Psoas muscle (tissue), 8 donors: ENCODE results near the gene DMWD. TPM values are rescaled to one million over a fixed set of nuclear protein-coding genes. Genes with fewer than 3 reads are reported as not detected.
A peak's percentile ranks its signal among the peaks of the same experiment; 100 is the strongest.

Experiments used
- ATAC-seq, 4 donors: fragments of 200-7000 bp; cut with Tn5 transposase; one replicate each; pipeline ENCODE4 v1.9.1; 2020; ENCODE audit warnings: moderate library complexity in 3 of 4, mild to moderate bottlenecking in 2 of 4
- DNase-seq, 2 donors: peaks; one replicate each; pipeline ENCODE4 v3.0.0-alpha.2; 2020
- H3K27ac ChIP-seq: fragments of 200-600 bp; one replicate; pipeline ENCODE4 v1.8.0; 2022
- H3K27me3 ChIP-seq, 3 donors: fragments of 200-600 bp in 1 of 3; one replicate each; pipeline versions ENCODE4 v1.6.1 to v1.8.0; 2013 to 2022; ENCODE audit warnings: low read length in 2 of 3, mild to moderate bottlenecking in 2 of 3, moderate library complexity in 1 of 3; ENCODE audit not compliant: insufficient read depth in 3 of 3
- H3K36me3 ChIP-seq, 2 donors: fragments of 200-600 bp in 1 of 2; one replicate each; pipeline versions ENCODE4 v1.6.1 to v1.8.0; 2013 to 2022; ENCODE audit warnings: low read depth in 1 of 2, mild to moderate bottlenecking in 1 of 2, moderate library complexity in 1 of 2; ENCODE audit not compliant: insufficient read depth in 1 of 2
- H3K4me1 ChIP-seq: fragments of 200-600 bp; one replicate; pipeline ENCODE4 v1.8.0; 2022
- H3K4me3 ChIP-seq: fragments of 200-600 bp; one replicate; pipeline ENCODE4 v1.8.0; 2022; ENCODE audit warnings: mild to moderate bottlenecking
- H3K9me3 ChIP-seq: fragments of 200-600 bp; one replicate; pipeline ENCODE4 v1.8.0; 2022
- WGBS, 3 donors: extraction: QIAGEN DNeasy Blood & Tissue Kit; methylation state at CpG; one replicate each; pipeline versions ENCODE4 v1.1.6 to v1.1.7; 2013; 5-methylcytosine and 5-hydroxymethylcytosine counted together
- intact Hi-C, 2 donors: fragments of 100-400 bp; cut with DNase I; formaldehyde crosslinking; loops; one replicate each; pipeline versions ENCODE4 v1.11.0 to v1.14.2; 2022
- polyA plus RNA-seq, 3 donors: library from polyadenylated mRNA; stranded (reverse); fragments of 200-250 nt; gene quantifications; one replicate each; pipeline ENCODE4 v1.2.3, GENCODE V29; 2013
- total RNA-seq, 4 donors: library from RNA; stranded (reverse); fragmentation: NEBNext Ultra II Directional in 2 of 4; extraction: Animal tissue kit (Norgen Biotek cat#: 25700) in 2 of 4; gene quantifications; one replicate each; pipeline versions ENCODE4 v1.2.1 to v1.2.4, GENCODE V29; 2021 to 2023
- TF ChIP-seq, protein P1 (sequence below): fragments of 200-600 bp; IDR thresholded peaks from one replicate; pipeline ENCODE4 v1.8.0; 2022; ENCODE audit warnings: antibody characterized with exemption
- donor health status: healthy with polysubstance abuse.
- donor health status: DM: no; HTN: no; CAD: no; lungs with moderate emphysema.
- donor health status: Bipolar disorder and iron deficiency.
- donor health status: healthy.
- donor health status: DM: yes; HTN: yes; CAD: no.
- donor health status: DM: no; HTN: no; CAD: no.
- donor health status: DM: no; HTN: no; CAD: no.
- donor health status: DM: yes; HTN: yes; CAD: no.

The DMWD gene
- total and polyA plus RNA-seq, 7 donors: 38.4 to 104 (median 54.3) TPM

DNA sequence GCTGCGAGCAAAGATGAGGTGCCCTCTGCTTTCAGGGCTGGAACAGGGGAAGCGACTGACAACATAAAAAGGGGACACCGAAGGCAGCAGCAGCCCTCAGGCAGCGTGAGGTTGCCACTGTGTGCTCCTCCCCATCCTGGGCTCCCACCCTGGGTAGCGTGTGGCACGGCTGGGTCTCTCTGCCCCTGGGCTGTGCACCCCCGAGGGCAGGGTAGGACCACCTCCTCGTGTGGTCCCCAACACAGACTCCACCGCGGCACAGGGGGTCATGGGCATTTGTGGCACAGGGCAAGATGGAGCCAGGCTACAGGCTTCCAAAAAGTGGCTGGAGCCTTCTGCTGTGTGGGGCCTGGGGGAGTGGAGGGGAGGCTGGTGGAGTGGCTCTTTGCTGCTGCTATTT, 28.9 kb upstream of the DMWD start:
- Histone ChIP-seq H3K27me3 (no peaks in the 10 kb centered on the region), H3K4me3 (no peak overlapping the region), H3K4me1 (peaks cover 5% of the 10 kb centered on the region), H3K36me3 (peaks cover 4 to 60% of the 10 kb centered on the region in 2 donors), H3K27ac (no peak overlapping the region), H3K9me3 (no peaks in the 10 kb centered on the region)
- intact Hi-C loops: no loop called here
- no peak for ATAC-seq
- TF ChIP-seq, protein P1, sequence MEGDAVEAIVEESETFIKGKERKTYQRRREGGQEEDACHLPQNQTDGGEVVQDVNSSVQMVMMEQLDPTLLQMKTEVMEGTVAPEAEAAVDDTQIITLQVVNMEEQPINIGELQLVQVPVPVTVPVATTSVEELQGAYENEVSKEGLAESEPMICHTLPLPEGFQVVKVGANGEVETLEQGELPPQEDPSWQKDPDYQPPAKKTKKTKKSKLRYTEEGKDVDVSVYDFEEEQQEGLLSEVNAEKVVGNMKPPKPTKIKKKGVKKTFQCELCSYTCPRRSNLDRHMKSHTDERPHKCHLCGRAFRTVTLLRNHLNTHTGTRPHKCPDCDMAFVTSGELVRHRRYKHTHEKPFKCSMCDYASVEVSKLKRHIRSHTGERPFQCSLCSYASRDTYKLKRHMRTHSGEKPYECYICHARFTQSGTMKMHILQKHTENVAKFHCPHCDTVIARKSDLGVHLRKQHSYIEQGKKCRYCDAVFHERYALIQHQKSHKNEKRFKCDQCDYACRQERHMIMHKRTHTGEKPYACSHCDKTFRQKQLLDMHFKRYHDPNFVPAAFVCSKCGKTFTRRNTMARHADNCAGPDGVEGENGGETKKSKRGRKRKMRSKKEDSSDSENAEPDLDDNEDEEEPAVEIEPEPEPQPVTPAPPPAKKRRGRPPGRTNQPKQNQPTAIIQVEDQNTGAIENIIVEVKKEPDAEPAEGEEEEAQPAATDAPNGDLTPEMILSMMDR: no peak
- WGBS, 3 donors: 77 to 87% (median 83%) methylated on average over 9 to 10 of the region's 10 CpGs
- DNase-seq: peak in 1 of 2 donors; percentile 40

DNA sequence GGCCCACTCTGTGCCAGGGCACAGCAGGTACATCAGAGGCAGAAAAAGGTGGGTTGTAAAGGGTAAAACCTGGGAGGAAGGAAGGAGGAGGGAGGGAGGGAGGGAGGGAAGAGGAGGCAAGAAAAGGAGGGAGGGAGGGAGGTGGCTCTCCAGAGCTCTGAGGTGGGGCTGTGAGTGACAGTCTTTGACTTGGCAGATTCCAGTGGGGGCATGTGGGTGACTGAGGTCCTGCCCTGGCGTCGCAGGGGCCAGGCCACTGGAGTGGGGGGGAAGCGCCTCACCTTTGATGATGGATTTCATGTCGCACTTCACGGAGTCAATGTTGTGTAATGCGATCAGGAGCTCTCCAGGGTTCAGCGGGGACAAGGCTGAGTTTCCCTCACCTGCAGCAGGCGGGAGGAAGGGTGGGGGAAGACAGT, 28.5 kb upstream of the DMWD start:
- no peak for DNase-seq
- no peak for ATAC-seq

DNA sequence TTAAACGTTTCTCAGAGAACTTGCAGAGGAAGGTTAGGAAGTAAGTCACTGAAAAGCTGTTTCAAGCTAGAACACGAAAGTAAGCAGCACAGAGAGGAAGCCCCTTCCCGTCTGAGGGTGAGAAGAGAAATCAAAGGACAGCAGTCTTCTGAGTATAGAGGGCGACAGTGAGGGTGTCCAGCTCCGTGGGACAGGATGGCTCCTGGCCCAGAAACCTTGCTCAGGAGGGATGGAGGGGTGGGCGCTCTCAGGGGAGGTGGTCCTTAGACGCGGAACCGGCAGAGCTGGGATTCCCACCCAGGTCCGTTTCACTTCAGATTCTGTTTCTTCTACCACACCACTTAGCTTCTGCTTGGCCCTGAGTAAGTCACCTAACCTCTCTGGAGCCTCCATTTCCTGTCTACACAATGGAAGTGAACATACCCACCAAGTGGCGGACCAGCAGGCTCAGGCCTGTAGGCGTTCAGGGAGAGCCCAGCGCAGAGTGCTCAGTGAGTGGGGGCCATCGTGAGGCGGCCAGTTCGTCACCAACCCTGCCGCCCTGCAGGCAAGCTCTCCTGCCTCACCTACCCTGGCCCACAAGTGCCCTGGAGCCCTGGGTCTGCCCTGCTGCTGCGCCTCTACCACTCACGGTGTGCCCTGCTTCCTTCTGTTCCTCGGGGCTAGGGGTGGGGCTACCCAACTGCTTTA, 27.9 kb upstream of the DMWD start:
- H3K27me3 ChIP-seq: no peaks in the 10 kb centered on the region
- H3K4me3 ChIP-seq: no peak overlapping the region
- ATAC-seq (no peak), DNase-seq (no peak)
- H3K4me1 ChIP-seq: peaks cover 5% of the 10 kb centered on the region
- no peak overlapping the region for H3K27ac ChIP-seq
- H3K9me3 ChIP-seq: no peaks in the 10 kb centered on the region
- peaks cover 4 to 50% of the 10 kb centered on the region in 2 donors for H3K36me3 ChIP-seq
- TF ChIP-seq, protein P1: no peak
- WGBS, 3 donors: 73 to 78% (median 77%) methylated on average over 19 to 20 of the region's 20 CpGs
- intact Hi-C loops: no loop called here

More for the DNA sequence above, 28.5 kb upstream of the DMWD start:
- H3K36me3 ChIP-seq: peaks cover 4 to 56% of the 10 kb centered on the region in 2 donors
- H3K9me3 ChIP-seq: no peaks in the 10 kb centered on the region
- peaks cover 5% of the 10 kb centered on the region for H3K4me1 ChIP-seq
- H3K27me3 ChIP-seq: no peaks in the 10 kb centered on the region
- H3K27ac ChIP-seq: no peak overlapping the region
- TF ChIP-seq, protein P1: no peak
- intact Hi-C loops: no loop called here
- 67 to 82% (median 79%) methylated on average over 8 of the region's 8 CpGs for WGBS, 3 donors
- no peak overlapping the region for H3K4me3 ChIP-seq

DNA sequence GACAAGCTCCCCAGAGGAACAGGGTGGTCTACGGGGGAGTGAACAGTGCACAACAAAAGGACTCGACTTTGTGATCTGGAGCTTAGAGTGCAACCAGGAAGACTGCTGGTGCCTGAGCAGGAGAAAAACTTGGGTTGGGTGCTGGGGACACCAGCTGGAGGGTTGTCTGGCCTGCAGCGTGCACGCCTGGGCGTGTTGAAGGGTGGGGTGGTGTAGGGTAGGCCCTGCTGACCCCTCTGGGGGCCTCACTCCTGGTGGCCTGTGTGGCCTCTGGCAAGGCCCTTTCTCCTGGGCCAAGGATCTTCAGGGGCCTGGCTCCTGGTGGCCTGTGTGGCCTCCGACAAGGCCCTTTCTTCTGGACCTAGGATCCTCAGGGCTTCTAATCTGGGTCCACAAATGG, 27.1 kb upstream of the DMWD start:
- TF ChIP-seq, protein P1: no peak
- WGBS, 3 donors: 90 to 91% (median 90%) methylated on average over 5 to 6 of the region's 6 CpGs
- H3K27ac ChIP-seq: no peak overlapping the region
- intact Hi-C loops: no loop called here
- ATAC-seq (no peak), DNase-seq (no peak)
- H3K27me3 ChIP-seq: peaks cover 0 to 2% (median 0%) of the 10 kb centered on the region in 3 donors
- H3K4me1 ChIP-seq: peaks cover 5% of the 10 kb centered on the region
- H3K4me3 ChIP-seq: no peak overlapping the region
- no peaks in the 10 kb centered on the region for H3K9me3 ChIP-seq
- peaks cover 2 to 42% of the 10 kb centered on the region in 2 donors for H3K36me3 ChIP-seq
